ENCODE results near the gene IL20.

DNA sequence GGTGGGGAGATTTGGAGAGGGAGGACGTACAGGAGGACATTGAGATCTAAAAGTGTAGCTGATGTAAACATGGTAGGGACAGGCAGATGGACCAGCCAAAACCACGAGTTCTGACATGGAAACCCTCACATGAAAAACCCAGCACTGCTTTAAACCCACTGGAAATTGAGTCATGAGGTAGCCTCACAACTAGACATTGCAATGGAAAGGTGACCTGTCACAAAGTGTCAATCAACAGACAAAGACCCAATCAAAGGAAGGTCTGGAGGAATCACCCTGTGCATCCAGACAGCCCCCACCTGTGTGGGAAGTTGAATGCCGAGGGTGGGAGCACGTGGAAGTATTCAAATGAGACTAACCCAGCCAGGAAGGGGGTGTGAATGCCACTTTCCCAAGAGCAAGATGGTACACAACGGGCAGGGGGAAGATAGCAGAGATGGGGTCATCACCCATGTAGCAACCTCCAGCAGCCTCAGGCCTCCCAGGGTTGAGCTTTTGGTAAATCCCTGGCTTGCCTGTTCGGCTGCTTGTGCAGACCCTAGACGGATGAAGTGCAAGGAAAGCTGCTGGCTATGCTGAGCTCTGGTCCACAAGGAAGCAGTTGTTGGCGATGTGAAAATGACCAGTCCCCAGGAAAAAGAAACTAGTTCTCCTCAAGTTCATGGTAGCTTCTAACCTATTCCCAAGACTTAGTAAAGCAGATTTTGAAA lies 50.7 kb downstream of the IL20 start:
- TF ChIP-seq, protein P1, sequence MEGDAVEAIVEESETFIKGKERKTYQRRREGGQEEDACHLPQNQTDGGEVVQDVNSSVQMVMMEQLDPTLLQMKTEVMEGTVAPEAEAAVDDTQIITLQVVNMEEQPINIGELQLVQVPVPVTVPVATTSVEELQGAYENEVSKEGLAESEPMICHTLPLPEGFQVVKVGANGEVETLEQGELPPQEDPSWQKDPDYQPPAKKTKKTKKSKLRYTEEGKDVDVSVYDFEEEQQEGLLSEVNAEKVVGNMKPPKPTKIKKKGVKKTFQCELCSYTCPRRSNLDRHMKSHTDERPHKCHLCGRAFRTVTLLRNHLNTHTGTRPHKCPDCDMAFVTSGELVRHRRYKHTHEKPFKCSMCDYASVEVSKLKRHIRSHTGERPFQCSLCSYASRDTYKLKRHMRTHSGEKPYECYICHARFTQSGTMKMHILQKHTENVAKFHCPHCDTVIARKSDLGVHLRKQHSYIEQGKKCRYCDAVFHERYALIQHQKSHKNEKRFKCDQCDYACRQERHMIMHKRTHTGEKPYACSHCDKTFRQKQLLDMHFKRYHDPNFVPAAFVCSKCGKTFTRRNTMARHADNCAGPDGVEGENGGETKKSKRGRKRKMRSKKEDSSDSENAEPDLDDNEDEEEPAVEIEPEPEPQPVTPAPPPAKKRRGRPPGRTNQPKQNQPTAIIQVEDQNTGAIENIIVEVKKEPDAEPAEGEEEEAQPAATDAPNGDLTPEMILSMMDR (IDR thresholded peaks at IDR 0.05), result no peak
- TF ChIP-seq POLR2A (IDR thresholded peaks at IDR 0.05), result no peak
